Transverse colon (tissue), 4 donors: ENCODE data around the gene CEND1.

Experiments
- CTCF ChIP-seq, 5 experiments: fragments of 200-600 bp in 3 of 5; fragments of 450-650 bp in 2 of 5; sonication (generic) in 3 of 5; IDR thresholded peaks; 1 replicate in 2 of 5; 2 replicates in 3 of 5; pipeline ENCODE4 v1.5.1; 2016 to 2017; ENCODE audit warnings: antibody characterized with exemption in 5 of 5, inconsistent platforms in 3 of 5, mild to moderate bottlenecking in 2 of 5, moderate library complexity in 1 of 5
- EP300 ChIP-seq: sonication (generic); formaldehyde crosslinking; IDR thresholded peaks from one replicate; pipeline ENCODE4 v1.6.1; 2017; ENCODE audit warnings: antibody characterized with exemption, low read depth
- POLR2A ChIP-seq: fragments of 450-650 bp; IDR thresholded peaks from one replicate; pipeline ENCODE4 v1.6.1; 2016; ENCODE audit warnings: antibody characterized with exemption, mild to moderate bottlenecking, moderate library complexity
- POLR2AphosphoS5 ChIP-seq, 3 donors: sonication (generic); formaldehyde crosslinking; IDR thresholded peaks; one replicate each; pipeline ENCODE4 v1.6.1; 2016; ENCODE audit warnings: antibody characterized with exemption in 3 of 3

GRCh38 chr11:811446-812245 is 21.8 kb upstream of the CEND1 start:
- TF ChIP-seq POLR2A (no peak), CTCF (IDR thresholded peaks at IDR 0.05) (no peak), POLR2AphosphoS5 (IDR thresholded peaks at IDR 0.05) (no peak), EP300 (no peak)
